HCT116 (cell line): ENCODE data around the gene ATRIP. TPM values are rescaled to one million over a fixed set of nuclear protein-coding genes. Genes with fewer than 3 reads are reported as not detected.

Experiments
- ATAC-seq: fragments of 200-7000 bp; cut with Tn5 transposase; 2 replicates; pipeline ENCODE4 v1.9.1; 2020; ENCODE audit warnings: mild to moderate bottlenecking, moderate library complexity
- BruUV-seq: library from RNA; stranded (reverse); fragments of 400-500 nt; replicated peaks from 2 replicates; lab custom pipeline; 2021; lab: Mats Ljungman, UMichigan
- CTCF ChIA-PET: fragments of 300-600 bp; sonication (Branson Sonifier 250); formaldehyde crosslinking; loops from one replicate; lab custom pipeline; 2021; ENCODE audit warnings: antibody characterized with exemption; lab: Charles Lee
- POLR2A ChIA-PET: fragments of 300-600, 350-600 bp; sonication (Branson Sonifier 250); formaldehyde crosslinking; loops from one replicate; lab custom pipeline; 2021; ENCODE audit warnings: antibody characterized with exemption; lab: Charles Lee
- RAD21 ChIA-PET, 2 experiments: fragments of 300-600 bp; sonication (Branson Sonifier 250); formaldehyde crosslinking; loops; one replicate each; lab custom pipeline; 2023; ENCODE audit warnings: low total read pairs in 2 of 2; ENCODE audit not compliant: uncharacterized antibody in 2 of 2, unreplicated experiment in 2 of 2, low non-redundant PET in 1 of 2; lab: Charles Lee
- DNase-seq: peaks from one replicate; pipeline ENCODE4 v3.0.0-alpha.2; 2010; ENCODE audit warnings: low read depth, low spot score
- H2AFZ ChIP-seq: fragments of 200-600 bp; shearing (Covaris generic), sonication (generic); 2 replicates; pipeline ENCODE4 v1.6.1; 2017; ENCODE audit warnings: low read depth, mixed run types, mixed read lengths, antibody characterized with exemption, low read length; ENCODE audit not compliant: poor library complexity, severe bottlenecking
- H3K27ac ChIP-seq: 2 replicates; pipeline ENCODE4 v1.5.1; 2012; ENCODE audit warnings: low read depth, low read length
- H3K27me3 ChIP-seq: fragments of 200-600 bp; sonication (generic); 2 replicates; pipeline ENCODE4 v1.6.1; 2016; ENCODE audit warnings: mixed run types, low read length, mixed read lengths; ENCODE audit not compliant: insufficient read depth
- H3K36me3 ChIP-seq, 2 experiments: fragments of 200-500 bp in 1 of 2; fragments of 200-600 bp in 1 of 2; sonication (Bioruptor generic) in 1 of 2; sonication (generic) in 1 of 2; 2 replicates each; pipeline versions ENCODE4 v1.5.1 to v1.6.1; 2014 to 2016; ENCODE audit warnings: low read length in 2 of 2, inconsistent platforms in 1 of 2, mixed read lengths in 1 of 2, mixed run types in 1 of 2; ENCODE audit not compliant: insufficient read depth in 2 of 2, control insufficient read depth in 1 of 2
- H3K4me1 ChIP-seq, 2 experiments: fragments of 200-600 bp in 1 of 2; sonication (generic) in 1 of 2; 2 replicates each; pipeline versions ENCODE4 v1.5.1 to v1.6.1; 2012 to 2017; ENCODE audit warnings: low read length in 2 of 2, inconsistent platforms in 1 of 2, mild to moderate bottlenecking in 1 of 2, mixed read lengths in 1 of 2, mixed run types in 1 of 2, moderate library complexity in 1 of 2; ENCODE audit not compliant: insufficient read depth in 2 of 2, control insufficient read depth in 1 of 2
- H3K4me2 ChIP-seq: fragments of 200-600 bp; sonication (generic); 2 replicates; pipeline ENCODE4 v1.6.1; 2017; ENCODE audit warnings: mixed run types, low read length, mixed read lengths
- H3K4me3 ChIP-seq, 2 experiments: fragments of 200-600 bp in 1 of 2; sonication (generic) in 1 of 2; replicated peaks in 1 of 2; 2 replicates each; pipeline ENCODE4 v1.5.1; 2011 to 2016; ENCODE audit warnings: low read length in 2 of 2, control low read depth in 1 of 2, low read depth in 1 of 2, mild to moderate bottlenecking in 1 of 2, mixed read lengths in 1 of 2, mixed run types in 1 of 2
- H3K79me2 ChIP-seq: fragments of 200-600 bp; sonication (generic); 2 replicates; pipeline ENCODE4 v1.6.1; 2017; ENCODE audit warnings: mild to moderate bottlenecking, mixed run types, low read length, moderate library complexity, mixed read lengths; ENCODE audit not compliant: insufficient read depth
- H3K9ac ChIP-seq: fragments of 200-600 bp; sonication (generic); 2 replicates; pipeline ENCODE4 v1.6.1; 2016; ENCODE audit warnings: low read length, mixed read lengths
- H3K9me2 ChIP-seq: fragments of 200-600 bp; sonication (generic), shearing (Covaris generic); 2 replicates; pipeline ENCODE4 v1.6.1; 2017; ENCODE audit warnings: mixed run types, mild to moderate bottlenecking, moderate library complexity; ENCODE audit not compliant: insufficient read depth
- H3K9me3 ChIP-seq, 2 experiments: fragments of 200-500 bp in 1 of 2; fragments of 200-600 bp in 1 of 2; sonication (Bioruptor generic) in 1 of 2; sonication (generic) in 1 of 2; 2 replicates each; pipeline ENCODE4 v1.6.1; 2014 to 2017; ENCODE audit warnings: low read length in 2 of 2, mixed read lengths in 2 of 2, inconsistent platforms in 1 of 2, low read depth in 1 of 2, mild to moderate bottlenecking in 1 of 2, mixed run types in 1 of 2, moderate library complexity in 1 of 2; ENCODE audit not compliant: control insufficient read depth in 1 of 2, insufficient read depth in 1 of 2
- H4K20me1 ChIP-seq: fragments of 200-600 bp; sonication (generic), shearing (Covaris generic); 2 replicates; pipeline ENCODE4 v1.6.1; 2017; ENCODE audit warnings: mixed run types, mild to moderate bottlenecking, moderate library complexity; ENCODE audit not compliant: insufficient read depth
- ATF3 ChIP-seq: IDR thresholded peaks from 2 replicates; pipeline ENCODE4 v1.6.1; 2012
- CBX3 ChIP-seq: IDR thresholded peaks from 2 replicates; pipeline ENCODE4 v1.6.1; 2012; ENCODE audit warnings: low read depth
- CEBPB ChIP-seq: IDR thresholded peaks from 2 replicates; pipeline ENCODE4 v1.6.1; 2012; ENCODE audit warnings: low read depth
- EGR1 ChIP-seq: IDR thresholded peaks from 2 replicates; pipeline ENCODE4 v1.6.1; 2012; ENCODE audit warnings: low read depth
- ELF1 ChIP-seq: IDR thresholded peaks from 2 replicates; pipeline ENCODE4 v1.6.1; 2012; ENCODE audit warnings: low read depth, borderline replicate concordance
- EZH2phosphoT487 ChIP-seq: fragments of 200-600 bp; IDR thresholded peaks from 2 replicates; pipeline ENCODE4 v1.6.1; 2018; ENCODE audit warnings: antibody characterized with exemption, borderline replicate concordance
- JUND ChIP-seq: IDR thresholded peaks from 2 replicates; pipeline ENCODE4 v1.6.1; 2012
- MAX ChIP-seq: IDR thresholded peaks from 2 replicates; pipeline ENCODE4 v1.6.1; 2012
- REST ChIP-seq: IDR thresholded peaks from 2 replicates; pipeline ENCODE4 v1.6.1; 2012; ENCODE audit warnings: low read depth
- SIN3A ChIP-seq: IDR thresholded peaks from 2 replicates; pipeline ENCODE4 v1.6.1; 2012; ENCODE audit warnings: low read depth
- SP1 ChIP-seq: IDR thresholded peaks from 2 replicates; pipeline ENCODE4 v1.6.1; 2012; ENCODE audit warnings: low read depth
- SRF ChIP-seq: IDR thresholded peaks from 2 replicates; pipeline ENCODE4 v1.6.1; 2012; ENCODE audit warnings: low read depth
- ZFX ChIP-seq: fragments of 450-650 bp; IDR thresholded peaks from 2 replicates; pipeline ENCODE4 v1.6.1; 2017
- ZNF274 ChIP-seq: fragments of 200-500 bp; sonication (Bioruptor generic); IDR thresholded peaks from 2 replicates; pipeline ENCODE4 v1.6.1; 2014; ENCODE audit warnings: mild to moderate bottlenecking, low read depth, low read length, inconsistent platforms
- intact Hi-C: fragments of 100-400 bp; cut with micrococcal nuclease; formaldehyde crosslinking; loops from 2 replicates; pipeline ENCODE4 v1.10.0; 2022
- total RNA-seq: library from RNA; stranded (reverse); gene quantifications from one replicate; pipeline ENCODE4 v1.2.1, GENCODE V29; 2021; ENCODE audit not compliant: unreplicated experiment
- TF ChIP-seq, protein P1 (sequence below), 3 experiments: fragments of 200-600 bp in 1 of 3; sonication (generic) in 1 of 3; IDR thresholded peaks in 2 of 3; conservative IDR thresholded peaks in 1 of 3; 2 replicates each; pipeline ENCODE4 v1.5.1; 2012 to 2017; ENCODE audit warnings: low read depth in 2 of 3, low read length in 2 of 3, antibody characterized with exemption in 1 of 3, borderline replicate concordance in 1 of 3, control low read depth in 1 of 3, mild to moderate bottlenecking in 1 of 3, mixed read lengths in 1 of 3, mixed run types in 1 of 3, moderate library complexity in 1 of 3; ENCODE audit not compliant: insufficient read depth in 1 of 3

ATRIP gene
- total RNA-seq, 1 experiment from 2014 or later, result 15.6 TPM

- Histone ChIP-seq H3K4me3 (no peak overlapping the region), H3K36me3 (no peaks in the 10 kb centered on the region; a peak in 1 of 4 replicates), H3K9me3 (no peaks in the 10 kb centered on the region), H3K79me2 (no peaks in the 10 kb centered on the region), H4K20me1 (no peaks in the 10 kb centered on the region), H3K4me1 (no peaks in the 10 kb centered on the region), H3K9me2 (no peaks in the 10 kb centered on the region), H3K4me2 (no peak overlapping the region), H3K27ac (no peak overlapping the region), H3K27me3 (no peaks in the 10 kb centered on the region), H3K9ac (no peak overlapping the region), H2AFZ (no peak overlapping the region)
- DNase-seq, result no peak
- ChIA-PET POLR2A (no interaction called here), RAD21 (no interaction called here), CTCF (interaction anchor here (0.7 kb wide), 1 partner anchor 17 kb away, joined by 3 read pairs; no protein-coding TSS in a partner anchor)
- ATAC-seq, result no peak
- intact Hi-C loops, result no loop called here
- TF ChIP-seq ELF1 (no peak), JUND (no peak), ZNF274 (no peak), SP1 (no peak), CEBPB (no peak), SRF (no peak), CBX3 (no peak), SIN3A (no peak), REST (no peak), ATF3 (no peak), EGR1 (no peak), ZFX (no peak), MAX (no peak), EZH2phosphoT487 (no peak)
- TF ChIP-seq, protein P1, sequence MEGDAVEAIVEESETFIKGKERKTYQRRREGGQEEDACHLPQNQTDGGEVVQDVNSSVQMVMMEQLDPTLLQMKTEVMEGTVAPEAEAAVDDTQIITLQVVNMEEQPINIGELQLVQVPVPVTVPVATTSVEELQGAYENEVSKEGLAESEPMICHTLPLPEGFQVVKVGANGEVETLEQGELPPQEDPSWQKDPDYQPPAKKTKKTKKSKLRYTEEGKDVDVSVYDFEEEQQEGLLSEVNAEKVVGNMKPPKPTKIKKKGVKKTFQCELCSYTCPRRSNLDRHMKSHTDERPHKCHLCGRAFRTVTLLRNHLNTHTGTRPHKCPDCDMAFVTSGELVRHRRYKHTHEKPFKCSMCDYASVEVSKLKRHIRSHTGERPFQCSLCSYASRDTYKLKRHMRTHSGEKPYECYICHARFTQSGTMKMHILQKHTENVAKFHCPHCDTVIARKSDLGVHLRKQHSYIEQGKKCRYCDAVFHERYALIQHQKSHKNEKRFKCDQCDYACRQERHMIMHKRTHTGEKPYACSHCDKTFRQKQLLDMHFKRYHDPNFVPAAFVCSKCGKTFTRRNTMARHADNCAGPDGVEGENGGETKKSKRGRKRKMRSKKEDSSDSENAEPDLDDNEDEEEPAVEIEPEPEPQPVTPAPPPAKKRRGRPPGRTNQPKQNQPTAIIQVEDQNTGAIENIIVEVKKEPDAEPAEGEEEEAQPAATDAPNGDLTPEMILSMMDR (IDR thresholded peaks at IDR 0.05 in 2 of 3, conservative IDR thresholded peaks at IDR 0.05 in 1 of 3; ENCODE audit: borderline replicate concordance in 1 of 3, insufficient read depth in 1 of 3, low read depth in 2 of 3, low read length in 2 of 3), result no peak
- no TSS peak for BruUV-seq
Observed at GRCh38 chr3:48419597-48419996, 26.9 kb upstream of the ATRIP start.
